Brain microvascular endothelial cell (primary cell): ENCODE results near the gene JARID2.

ENCODE experiments used
- DNase-seq: peaks from one replicate; pipeline ENCODE4 v3.0.0-alpha.2; 2020
- H3K27ac ChIP-seq: fragments of 250-450 bp; sonication (Bioruptor Pico); 2 replicates; pipeline ENCODE4 v1.5.1; 2020; ENCODE audit warnings: mild to moderate bottlenecking, moderate library complexity
- H3K27me3 ChIP-seq: fragments of 250-450 bp; sonication (Bioruptor Pico); replicated peaks from 2 replicates; pipeline ENCODE4 v1.5.1; 2020; ENCODE audit warnings: mild to moderate bottlenecking
- H3K36me3 ChIP-seq: fragments of 250-450 bp; sonication (Bioruptor Pico); replicated peaks from 2 replicates; pipeline ENCODE4 v1.5.1; 2020; ENCODE audit warnings: mild to moderate bottlenecking
- H3K4me3 ChIP-seq: 2 replicates; pipeline ENCODE4 v1.5.1; 2011; ENCODE audit warnings: low read depth, mild to moderate bottlenecking, control low read depth, low read length, moderate library complexity
- CTCF ChIP-seq: IDR thresholded peaks from 2 replicates; pipeline ENCODE4 v1.5.1; 2011; ENCODE audit warnings: low read depth, mild to moderate bottlenecking, moderate library complexity, low read length, control low read depth, inconsistent platforms; ENCODE audit errors: missing control alignments
- in situ Hi-C: cut with HindIII; loops from 2 replicates; pipeline ENCODE4 v1.10.0; 2017; ENCODE audit warnings: low sequenced_read_pairs, low pct_ligation_motif_present

Gene JARID2

GRCh38 chr6:15324427-15324985 lies 78.6 kb downstream of the JARID2 start:
- H3K4me3 ChIP-seq: no peak overlapping the region
- H3K36me3 ChIP-seq: no peaks in the 10 kb centered on the region
- no peaks in the 10 kb centered on the region for H3K27me3 ChIP-seq
- H3K27ac ChIP-seq: no peak overlapping the region
- DNase-seq: no peak
- TF ChIP-seq CTCF: no peak
- in situ Hi-C loops: no loop called here

GRCh38 chr6:15325540-15325955 lies 79.7 kb downstream of the JARID2 start:
- no peak for TF ChIP-seq CTCF
- no peaks in the 10 kb centered on the region for H3K27me3 ChIP-seq
- in situ Hi-C loops: no loop called here
- no peaks in the 10 kb centered on the region for H3K36me3 ChIP-seq
- no peak overlapping the region for H3K27ac ChIP-seq
- no peak overlapping the region for H3K4me3 ChIP-seq
- DNase-seq: no peak

GRCh38 chr6:15326067-15326614 lies 80.3 kb downstream of the JARID2 start:
- DNase-seq: no peak
- H3K27ac ChIP-seq: no peak overlapping the region
- no peak for TF ChIP-seq CTCF

GRCh38 chr6:15327271-15327670 lies 81.4 kb downstream of the JARID2 start:
- in situ Hi-C loops: no loop called here
- DNase-seq: no peak
- H3K36me3 ChIP-seq: no peaks in the 10 kb centered on the region
- TF ChIP-seq CTCF: peak; percentile 42
- H3K27me3 ChIP-seq: no peaks in the 10 kb centered on the region
- H3K27ac ChIP-seq: no peak overlapping the region
- no peak overlapping the region for H3K4me3 ChIP-seq

More at GRCh38 chr6:15326067-15326614, 80.3 kb downstream of the JARID2 start:
- H3K36me3 ChIP-seq: no peaks in the 10 kb centered on the region
- no peaks in the 10 kb centered on the region for H3K27me3 ChIP-seq
- no peak overlapping the region for H3K4me3 ChIP-seq
- in situ Hi-C loops: no loop called here

GRCh38 chr6:15329197-15329671 lies 83.4 kb downstream of the JARID2 start:
- no peak for TF ChIP-seq CTCF
- Histone ChIP-seq H3K27me3 (no peaks in the 10 kb centered on the region), H3K27ac (peak overlapping the region; percentile 25), H3K4me3 (no peak overlapping the region), H3K36me3 (no peaks in the 10 kb centered on the region)
- in situ Hi-C loops: no loop called here
- DNase-seq: peak; percentile 95
